ENCODE measurements around the gene MAPK6.

MAPK6 gene

GRCh38 chr15:52107238-52107637 is 88.2 kb downstream of the MAPK6 start:
- DNase-seq, result no peak

- DNase-seq, result no peak
These were observed 90.8 kb downstream of the MAPK6 start for GRCh38 chr15:52109559-52110451.

GRCh38 chr15:52111517-52112202 is 92.6 kb downstream of the MAPK6 start:
- DNase-seq, result no peak

GRCh38 chr15:52112203-52112750 is 93.3 kb downstream of the MAPK6 start:
- DNase-seq, result no peak

- no peak for DNase-seq
These were observed 94.2 kb downstream of the MAPK6 start for GRCh38 chr15:52113235-52113634.

GRCh38 chr15:52113708-52114107 is 94.7 kb downstream of the MAPK6 start:
- no peak for DNase-seq

GRCh38 chr15:52114261-52115055 is 95.4 kb downstream of the MAPK6 start:
- no peak for DNase-seq

GRCh38 chr15:52115598-52116427 is 96.8 kb downstream of the MAPK6 start:
- no peak for DNase-seq
